WTC11 (cell line): ENCODE measurements around the gene LMOD2.

Source experiments
- CREB1 ChIP-seq: sonication (generic); formaldehyde crosslinking; IDR thresholded peaks from 2 replicates; pipeline ENCODE4 v1.8.0; 2023; ENCODE audit warnings: mild to moderate bottlenecking, missing genetic modification reagents
- ESRRA ChIP-seq: sonication (generic); formaldehyde crosslinking; IDR thresholded peaks from 2 replicates; pipeline ENCODE4 v1.8.1; 2022; ENCODE audit warnings: mild to moderate bottlenecking, missing genetic modification reagents, borderline replicate concordance
- ETV6 ChIP-seq: sonication (generic); formaldehyde crosslinking; IDR thresholded peaks from 2 replicates; pipeline ENCODE4 v1.8.1; 2022; ENCODE audit warnings: mild to moderate bottlenecking, missing genetic modification reagents
- MYBL2 ChIP-seq: sonication (generic); formaldehyde crosslinking; IDR thresholded peaks from 2 replicates; pipeline ENCODE4 v1.8.1; 2023; ENCODE audit warnings: mild to moderate bottlenecking, moderate library complexity, missing genetic modification reagents
- SMAD3 ChIP-seq: sonication (generic); formaldehyde crosslinking; IDR thresholded peaks from 2 replicates; pipeline ENCODE4 v1.8.0; 2022; ENCODE audit warnings: missing genetic modification reagents, mild to moderate bottlenecking, borderline replicate concordance
- TEAD4 ChIP-seq: sonication (generic); formaldehyde crosslinking; IDR thresholded peaks from 2 replicates; pipeline ENCODE4 v1.8.0; 2022; ENCODE audit warnings: mild to moderate bottlenecking, missing genetic modification reagents
- TF ChIP-seq, protein P1 (sequence below): sonication (generic); formaldehyde crosslinking; IDR thresholded peaks from 2 replicates; pipeline ENCODE4 v1.8.1; 2022; ENCODE audit warnings: low read depth, missing genetic modification reagents, borderline replicate concordance
- TF ChIP-seq, protein P2 (sequence below): sonication (generic); formaldehyde crosslinking; IDR thresholded peaks from 2 replicates; pipeline ENCODE4 v1.8.1; 2022; ENCODE audit warnings: mild to moderate bottlenecking, moderate library complexity, missing genetic modification reagents
- TF ChIP-seq, protein P3 (sequence below): sonication (generic); formaldehyde crosslinking; IDR thresholded peaks from 2 replicates; pipeline ENCODE4 v1.8.0; 2022; ENCODE audit warnings: mild to moderate bottlenecking, missing genetic modification reagents
- TF ChIP-seq, protein P4 (sequence below): sonication (generic); formaldehyde crosslinking; IDR thresholded peaks from 2 replicates; pipeline ENCODE4 v1.8.1; 2023; ENCODE audit warnings: mild to moderate bottlenecking, missing genetic modification reagents, moderate library complexity
- TF ChIP-seq, protein P5 (sequence below): sonication (generic); formaldehyde crosslinking; IDR thresholded peaks from 2 replicates; pipeline ENCODE4 v1.8.0; 2023; ENCODE audit warnings: missing genetic modification reagents
- TF ChIP-seq, protein P6 (sequence below): fragments of 200-600 bp; IDR thresholded peaks from 2 replicates; pipeline ENCODE4 v1.8.0; 2022; ENCODE audit warnings: antibody characterized with exemption
- TF ChIP-seq, protein P7 (sequence below): sonication (generic); formaldehyde crosslinking; conservative IDR thresholded peaks from 2 replicates; pipeline ENCODE4 v1.8.1; 2022; ENCODE audit warnings: mild to moderate bottlenecking, missing genetic modification reagents

DNA sequence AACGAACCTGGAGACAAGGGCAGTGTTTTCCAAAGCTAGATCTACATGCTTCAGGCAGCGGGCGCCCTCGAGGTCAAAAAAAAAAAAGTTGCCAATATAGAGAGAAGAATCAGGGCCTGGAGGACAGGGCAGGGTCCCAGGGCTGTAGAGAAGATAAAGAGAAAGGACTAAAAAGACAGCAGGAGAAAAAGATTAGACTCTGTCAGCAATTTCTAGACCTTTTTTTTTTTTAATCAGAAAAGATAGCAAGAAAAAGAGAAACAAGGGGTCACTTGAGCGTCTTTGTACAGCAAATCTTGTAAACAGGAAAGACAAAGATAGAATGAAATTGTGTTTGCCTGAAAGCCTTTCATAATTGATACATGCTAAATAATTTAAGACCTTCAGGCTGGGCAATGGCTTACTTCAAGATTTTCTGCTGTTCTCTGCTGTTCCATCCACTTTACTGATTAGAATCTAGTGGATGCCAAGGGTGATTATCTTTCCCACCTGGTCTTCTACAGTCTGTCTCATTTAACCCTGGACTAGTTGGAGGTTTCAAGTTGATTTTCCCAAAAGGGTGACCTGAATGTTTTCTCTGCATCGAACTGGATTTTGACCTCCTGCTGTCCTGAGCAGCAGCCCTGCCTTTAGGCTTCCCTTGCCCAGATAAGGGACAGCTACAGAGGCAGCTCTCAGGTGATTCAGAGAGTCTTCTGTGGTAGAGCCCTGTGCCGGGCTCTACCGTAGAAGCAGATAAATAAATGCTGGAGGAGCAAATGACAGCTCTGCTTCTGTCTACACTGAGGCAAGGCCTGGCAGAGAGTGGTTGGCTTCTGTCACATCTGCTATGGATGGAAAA lies 5.1 kb downstream of the LMOD2 start:
- TF ChIP-seq, protein P1, sequence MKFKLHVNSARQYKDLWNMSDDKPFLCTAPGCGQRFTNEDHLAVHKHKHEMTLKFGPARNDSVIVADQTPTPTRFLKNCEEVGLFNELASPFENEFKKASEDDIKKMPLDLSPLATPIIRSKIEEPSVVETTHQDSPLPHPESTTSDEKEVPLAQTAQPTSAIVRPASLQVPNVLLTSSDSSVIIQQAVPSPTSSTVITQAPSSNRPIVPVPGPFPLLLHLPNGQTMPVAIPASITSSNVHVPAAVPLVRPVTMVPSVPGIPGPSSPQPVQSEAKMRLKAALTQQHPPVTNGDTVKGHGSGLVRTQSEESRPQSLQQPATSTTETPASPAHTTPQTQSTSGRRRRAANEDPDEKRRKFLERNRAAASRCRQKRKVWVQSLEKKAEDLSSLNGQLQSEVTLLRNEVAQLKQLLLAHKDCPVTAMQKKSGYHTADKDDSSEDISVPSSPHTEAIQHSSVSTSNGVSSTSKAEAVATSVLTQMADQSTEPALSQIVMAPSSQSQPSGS (CRISPR knock-in tag) = no peak
- TF ChIP-seq, protein P2, sequence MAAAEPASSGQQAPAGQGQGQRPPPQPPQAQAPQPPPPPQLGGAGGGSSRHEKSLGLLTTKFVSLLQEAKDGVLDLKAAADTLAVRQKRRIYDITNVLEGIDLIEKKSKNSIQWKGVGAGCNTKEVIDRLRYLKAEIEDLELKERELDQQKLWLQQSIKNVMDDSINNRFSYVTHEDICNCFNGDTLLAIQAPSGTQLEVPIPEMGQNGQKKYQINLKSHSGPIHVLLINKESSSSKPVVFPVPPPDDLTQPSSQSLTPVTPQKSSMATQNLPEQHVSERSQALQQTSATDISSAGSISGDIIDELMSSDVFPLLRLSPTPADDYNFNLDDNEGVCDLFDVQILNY (CRISPR knock-in tag) = no peak
- TF ChIP-seq, protein P3, sequence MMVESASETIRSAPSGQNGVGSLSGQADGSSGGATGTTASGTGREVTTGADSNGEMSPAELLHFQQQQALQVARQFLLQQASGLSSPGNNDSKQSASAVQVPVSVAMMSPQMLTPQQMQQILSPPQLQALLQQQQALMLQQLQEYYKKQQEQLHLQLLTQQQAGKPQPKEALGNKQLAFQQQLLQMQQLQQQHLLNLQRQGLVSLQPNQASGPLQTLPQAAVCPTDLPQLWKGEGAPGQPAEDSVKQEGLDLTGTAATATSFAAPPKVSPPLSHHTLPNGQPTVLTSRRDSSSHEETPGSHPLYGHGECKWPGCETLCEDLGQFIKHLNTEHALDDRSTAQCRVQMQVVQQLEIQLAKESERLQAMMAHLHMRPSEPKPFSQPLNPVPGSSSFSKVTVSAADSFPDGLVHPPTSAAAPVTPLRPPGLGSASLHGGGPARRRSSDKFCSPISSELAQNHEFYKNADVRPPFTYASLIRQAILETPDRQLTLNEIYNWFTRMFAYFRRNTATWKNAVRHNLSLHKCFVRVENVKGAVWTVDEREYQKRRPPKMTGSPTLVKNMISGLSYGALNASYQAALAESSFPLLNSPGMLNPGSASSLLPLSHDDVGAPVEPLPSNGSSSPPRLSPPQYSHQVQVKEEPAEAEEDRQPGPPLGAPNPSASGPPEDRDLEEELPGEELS (CRISPR knock-in tag) = no peak
- TF ChIP-seq, protein P4, sequence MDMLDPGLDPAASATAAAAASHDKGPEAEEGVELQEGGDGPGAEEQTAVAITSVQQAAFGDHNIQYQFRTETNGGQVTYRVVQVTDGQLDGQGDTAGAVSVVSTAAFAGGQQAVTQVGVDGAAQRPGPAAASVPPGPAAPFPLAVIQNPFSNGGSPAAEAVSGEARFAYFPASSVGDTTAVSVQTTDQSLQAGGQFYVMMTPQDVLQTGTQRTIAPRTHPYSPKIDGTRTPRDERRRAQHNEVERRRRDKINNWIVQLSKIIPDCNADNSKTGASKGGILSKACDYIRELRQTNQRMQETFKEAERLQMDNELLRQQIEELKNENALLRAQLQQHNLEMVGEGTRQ = no peak
- TF ChIP-seq TEAD4 (CRISPR knock-in tag) (no peak), ETV6 (CRISPR knock-in tag) (no peak), CREB1 (CRISPR knock-in tag) (no peak), ESRRA (no peak), SMAD3 (CRISPR knock-in tag) (no peak), MYBL2 (no peak)
- TF ChIP-seq, protein P5, sequence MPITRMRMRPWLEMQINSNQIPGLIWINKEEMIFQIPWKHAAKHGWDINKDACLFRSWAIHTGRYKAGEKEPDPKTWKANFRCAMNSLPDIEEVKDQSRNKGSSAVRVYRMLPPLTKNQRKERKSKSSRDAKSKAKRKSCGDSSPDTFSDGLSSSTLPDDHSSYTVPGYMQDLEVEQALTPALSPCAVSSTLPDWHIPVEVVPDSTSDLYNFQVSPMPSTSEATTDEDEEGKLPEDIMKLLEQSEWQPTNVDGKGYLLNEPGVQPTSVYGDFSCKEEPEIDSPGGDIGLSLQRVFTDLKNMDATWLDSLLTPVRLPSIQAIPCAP (CRISPR knock-in tag) = no peak
- TF ChIP-seq, protein P6, sequence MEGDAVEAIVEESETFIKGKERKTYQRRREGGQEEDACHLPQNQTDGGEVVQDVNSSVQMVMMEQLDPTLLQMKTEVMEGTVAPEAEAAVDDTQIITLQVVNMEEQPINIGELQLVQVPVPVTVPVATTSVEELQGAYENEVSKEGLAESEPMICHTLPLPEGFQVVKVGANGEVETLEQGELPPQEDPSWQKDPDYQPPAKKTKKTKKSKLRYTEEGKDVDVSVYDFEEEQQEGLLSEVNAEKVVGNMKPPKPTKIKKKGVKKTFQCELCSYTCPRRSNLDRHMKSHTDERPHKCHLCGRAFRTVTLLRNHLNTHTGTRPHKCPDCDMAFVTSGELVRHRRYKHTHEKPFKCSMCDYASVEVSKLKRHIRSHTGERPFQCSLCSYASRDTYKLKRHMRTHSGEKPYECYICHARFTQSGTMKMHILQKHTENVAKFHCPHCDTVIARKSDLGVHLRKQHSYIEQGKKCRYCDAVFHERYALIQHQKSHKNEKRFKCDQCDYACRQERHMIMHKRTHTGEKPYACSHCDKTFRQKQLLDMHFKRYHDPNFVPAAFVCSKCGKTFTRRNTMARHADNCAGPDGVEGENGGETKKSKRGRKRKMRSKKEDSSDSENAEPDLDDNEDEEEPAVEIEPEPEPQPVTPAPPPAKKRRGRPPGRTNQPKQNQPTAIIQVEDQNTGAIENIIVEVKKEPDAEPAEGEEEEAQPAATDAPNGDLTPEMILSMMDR = no peak
- TF ChIP-seq, protein P7, sequence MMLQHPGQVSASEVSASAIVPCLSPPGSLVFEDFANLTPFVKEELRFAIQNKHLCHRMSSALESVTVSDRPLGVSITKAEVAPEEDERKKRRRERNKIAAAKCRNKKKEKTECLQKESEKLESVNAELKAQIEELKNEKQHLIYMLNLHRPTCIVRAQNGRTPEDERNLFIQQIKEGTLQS = no peak
